Activated naive CD4-positive, alpha-beta T cell treated with anti-CD3 and anti-CD28 coated beads for 36 hours (primary cell): Measurements from ENCODE around the gene AACS. TPM values are rescaled to one million over a fixed set of nuclear protein-coding genes. Genes with fewer than 3 reads are reported as not detected.
"Not testable (repeated sequence)": the region's sequence is repeated elsewhere in the genome, so short reads cannot be mapped to it uniquely, and the experiment has no call there.

ENCODE experiments used
- CTCF ChIA-PET: fragments of 350-600 bp; sonication (Branson Sonifier 250); formaldehyde crosslinking; loops from one replicate; lab custom pipeline; 2021; ENCODE audit warnings: antibody characterized with exemption; lab: Charles Lee
- DNase-seq: peaks from one replicate; pipeline ENCODE4 v3.0.0-alpha.2; 2020
- H3K27ac Mint-ChIP-seq: one replicate; pipeline ENCODE4 v1.8.0; 2021; ENCODE audit warnings: mild to moderate bottlenecking, mixed read lengths
- H3K27me3 Mint-ChIP-seq: one replicate; pipeline ENCODE4 v1.8.0; 2021; ENCODE audit warnings: low read depth, mixed read lengths
- H3K36me3 Mint-ChIP-seq: one replicate; pipeline ENCODE4 v1.8.0; 2021; ENCODE audit warnings: low read depth, mixed read lengths
- H3K4me1 Mint-ChIP-seq: one replicate; pipeline ENCODE4 v1.8.0; 2021; ENCODE audit warnings: low read depth, mixed read lengths
- H3K4me3 Mint-ChIP-seq: one replicate; pipeline ENCODE4 v1.8.0; 2021; ENCODE audit warnings: mild to moderate bottlenecking, moderate library complexity, mixed read lengths
- H3K9me3 Mint-ChIP-seq: one replicate; pipeline ENCODE4 v1.8.0; 2021; ENCODE audit warnings: mixed read lengths
- intact Hi-C: fragments of 100-400 bp; cut with micrococcal nuclease; formaldehyde crosslinking; loops from one replicate; pipeline ENCODE4 v1.15.1; 2023
- total RNA-seq, 2 experiments: library from RNA; stranded (reverse); gene quantifications; one replicate each; pipeline ENCODE4 v1.2.3, GENCODE V29; 2021

The AACS gene
- total RNA-seq, 2 experiments from 2014 or later: 10.6 to 11.2 TPM

DNA sequence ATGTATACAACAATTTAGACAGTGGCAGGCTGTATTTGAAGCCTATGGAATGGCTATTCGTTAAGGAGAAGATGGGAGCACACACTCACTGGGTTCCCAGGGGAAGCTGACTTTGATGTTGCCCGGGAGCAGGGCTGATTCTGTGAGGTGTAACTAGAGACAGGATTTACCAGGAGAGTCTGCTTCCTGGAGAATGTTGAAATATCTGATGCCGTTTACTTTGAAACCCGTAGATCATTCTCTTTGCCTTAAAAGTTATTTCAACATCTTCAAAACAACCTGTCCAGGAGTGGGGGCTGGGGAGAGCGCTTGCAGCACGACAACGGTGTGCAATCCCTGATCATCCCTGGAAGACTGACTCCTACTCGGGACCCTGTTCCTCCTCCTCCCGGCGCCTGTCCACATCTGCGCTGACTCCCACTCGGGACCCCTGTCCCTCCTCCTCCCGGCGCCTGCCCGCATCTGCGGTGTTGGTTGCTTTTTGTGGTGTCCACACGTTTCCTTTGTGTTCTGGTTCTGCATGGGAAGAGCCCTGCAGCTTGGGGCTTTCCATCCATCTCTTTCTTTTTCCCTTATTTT, 72.6 kb downstream of the AACS start:
- no peak overlapping the region for H3K27ac Mint-ChIP-seq
- DNase-seq: no peak
- no peaks in the 10 kb centered on the region for H3K9me3 Mint-ChIP-seq
- no peaks in the 10 kb centered on the region for H3K4me1 Mint-ChIP-seq
- H3K4me3 Mint-ChIP-seq: no peak overlapping the region
- intact Hi-C loops: no loop called here
- CTCF ChIA-PET: no interaction called here
- no peaks in the 10 kb centered on the region for H3K36me3 Mint-ChIP-seq
- no peaks in the 10 kb centered on the region for H3K27me3 Mint-ChIP-seq

DNA sequence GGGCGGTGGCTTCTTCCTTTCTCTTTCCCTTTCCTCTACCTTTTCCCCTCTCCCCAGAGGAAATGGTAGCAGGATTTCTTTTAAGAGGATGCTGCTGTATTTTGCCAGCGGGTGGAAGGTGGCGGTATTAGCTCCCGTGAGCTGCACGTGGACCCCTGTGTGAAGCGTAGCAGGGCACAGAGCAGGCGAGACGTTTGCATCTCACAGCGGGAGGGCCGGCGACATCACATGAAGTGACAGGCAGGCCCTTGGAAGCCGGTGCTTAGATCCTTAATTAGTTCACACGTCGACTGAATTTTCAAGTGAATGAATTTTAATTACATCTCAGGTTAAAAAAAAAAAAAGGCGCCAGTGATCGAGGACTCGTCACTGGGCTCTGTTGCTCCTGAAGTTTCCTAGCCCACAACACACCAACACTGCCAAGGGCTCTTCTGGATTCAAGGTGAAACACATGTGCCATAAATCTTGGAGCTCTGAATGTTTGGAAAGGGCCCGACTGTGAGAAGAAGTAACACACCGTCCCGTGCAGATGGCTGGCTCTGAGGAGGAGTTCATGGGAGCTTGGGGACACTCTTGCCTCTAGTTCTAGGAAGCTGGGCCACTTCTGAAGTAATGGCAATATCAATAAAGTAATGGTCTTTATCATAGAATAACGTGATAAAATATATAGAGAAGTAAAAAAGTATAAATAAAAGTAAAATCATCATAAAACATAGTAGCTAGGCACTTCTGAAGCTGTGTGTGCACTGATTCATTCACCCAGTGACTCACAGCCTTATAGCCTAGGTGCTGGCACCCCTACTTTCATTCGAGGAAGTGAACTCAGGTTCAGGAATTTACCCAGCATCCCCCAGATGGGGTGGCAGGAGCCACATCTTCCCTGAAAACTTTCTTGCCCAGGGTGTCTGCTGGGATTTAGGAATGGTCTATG, 75.3 kb downstream of the AACS start:
- CTCF ChIA-PET: interaction anchor here (1.0 kb wide), 1 partner anchor 191 kb away, joined by 3 read pairs; no protein-coding TSS in a partner anchor
- intact Hi-C loops: no loop called here
- DNase-seq: no peak
- H3K4me3 Mint-ChIP-seq: no peak overlapping the region
- H3K27ac Mint-ChIP-seq: no peak overlapping the region
- H3K9me3 Mint-ChIP-seq: no peaks in the 10 kb centered on the region
- H3K36me3 Mint-ChIP-seq: no peaks in the 10 kb centered on the region
- no peaks in the 10 kb centered on the region for H3K27me3 Mint-ChIP-seq
- H3K4me1 Mint-ChIP-seq: no peaks in the 10 kb centered on the region

DNA sequence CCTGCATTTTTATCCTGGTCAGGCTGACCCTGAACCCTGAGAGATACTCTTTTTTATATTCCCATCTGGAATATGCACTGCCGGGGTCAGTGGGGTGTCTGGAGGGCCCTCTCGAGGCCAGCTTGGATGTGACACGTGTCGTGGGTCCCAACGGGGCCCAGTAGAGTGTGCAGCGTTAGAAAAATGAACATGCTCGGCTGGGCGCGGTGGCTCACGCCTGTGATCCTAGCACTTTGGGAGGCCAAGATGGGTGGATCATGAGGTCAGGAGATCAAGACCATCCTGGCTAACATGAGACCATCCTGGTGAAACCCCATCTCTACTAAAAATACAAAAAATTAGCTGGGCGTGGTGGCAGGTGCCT, 76.0 kb downstream of the AACS start:
- H3K4me3 Mint-ChIP-seq, H3K9me3 Mint-ChIP-seq, CTCF ChIA-PET, H3K4me1 Mint-ChIP-seq, intact Hi-C loops, DNase-seq, H3K27ac Mint-ChIP-seq, H3K27me3 Mint-ChIP-seq, H3K36me3 Mint-ChIP-seq: not testable (repeated sequence)

DNA sequence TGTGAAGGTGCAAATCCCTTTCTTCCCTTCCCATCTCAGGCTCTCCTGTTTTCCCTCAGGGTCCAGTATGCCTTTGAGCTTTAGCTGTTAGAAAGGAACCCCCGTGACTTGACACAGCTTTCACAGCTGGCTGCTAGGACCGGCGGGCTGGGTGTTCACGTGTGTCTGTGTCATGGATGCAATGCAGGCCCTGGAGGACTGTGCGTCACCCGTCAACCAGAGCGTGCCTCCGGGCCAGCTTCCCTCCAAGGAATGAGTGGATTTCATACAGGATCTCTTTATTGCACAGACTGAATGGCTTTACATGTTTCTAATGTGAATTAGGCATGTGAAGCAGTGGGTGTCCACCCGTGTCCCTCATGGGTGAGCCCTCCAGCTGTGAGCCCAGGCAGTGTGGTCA, 77.4 kb downstream of the AACS start:
- Mint-ChIP-seq H3K27ac (no peak overlapping the region), H3K27me3 (no peaks in the 10 kb centered on the region), H3K4me3 (no peak overlapping the region), H3K4me1 (no peaks in the 10 kb centered on the region), H3K36me3 (no peaks in the 10 kb centered on the region), H3K9me3 (no peaks in the 10 kb centered on the region)
- CTCF ChIA-PET: no interaction called here
- no peak for DNase-seq
- intact Hi-C loops: no loop called here

DNA sequence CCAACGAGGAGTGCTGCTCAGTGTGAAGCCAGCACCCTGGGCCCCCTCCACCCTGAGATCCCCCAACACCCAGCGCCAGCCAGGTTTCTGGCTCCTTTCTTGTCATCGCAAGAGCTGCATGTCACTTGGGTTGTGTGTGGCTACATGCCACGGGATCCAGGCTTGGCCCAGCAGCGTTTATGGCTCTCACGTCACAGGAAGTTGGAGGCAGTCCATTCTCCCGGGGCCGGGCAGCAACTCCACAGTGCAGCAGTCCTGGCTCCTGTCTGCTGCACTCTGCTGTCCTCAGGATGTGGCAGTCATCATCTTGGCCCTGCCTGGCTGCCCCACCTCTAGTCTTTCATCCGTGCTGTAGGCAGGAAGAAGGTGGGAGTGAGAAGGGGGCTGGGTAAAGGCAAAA, 78.3 kb downstream of the AACS start:
- CTCF ChIA-PET: no interaction called here
- Mint-ChIP-seq H3K9me3 (no peaks in the 10 kb centered on the region), H3K27ac (no peak overlapping the region), H3K27me3 (no peaks in the 10 kb centered on the region), H3K4me3 (no peak overlapping the region), H3K36me3 (no peaks in the 10 kb centered on the region), H3K4me1 (no peaks in the 10 kb centered on the region)
- intact Hi-C loops: no loop called here
- no peak for DNase-seq

DNA sequence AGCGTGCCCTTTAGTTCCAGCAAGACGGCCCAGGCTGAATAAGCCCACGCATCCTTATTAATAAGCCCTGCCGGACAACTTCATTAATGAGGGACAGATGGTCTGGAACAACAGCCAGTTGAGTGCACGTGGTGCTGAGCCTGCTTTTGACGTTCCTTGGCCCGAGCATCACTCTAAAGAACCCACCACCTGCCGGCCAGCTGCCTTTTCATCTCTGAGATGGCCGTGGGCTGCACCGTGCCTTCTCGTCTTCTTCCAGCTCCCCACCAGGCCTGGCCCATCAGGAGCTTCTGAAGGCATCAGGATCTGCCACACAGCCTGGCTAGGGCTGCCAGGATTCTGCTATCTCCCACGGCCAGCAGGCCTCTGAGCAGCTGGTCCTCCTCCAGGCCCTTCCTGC, 80.0 kb downstream of the AACS start:
- no peaks in the 10 kb centered on the region for H3K9me3 Mint-ChIP-seq
- CTCF ChIA-PET: no interaction called here
- no peaks in the 10 kb centered on the region for H3K4me1 Mint-ChIP-seq
- no peak for DNase-seq
- H3K36me3 Mint-ChIP-seq: no peaks in the 10 kb centered on the region
- no peak overlapping the region for H3K4me3 Mint-ChIP-seq
- H3K27me3 Mint-ChIP-seq: no peaks in the 10 kb centered on the region
- intact Hi-C loops: no loop called here
- H3K27ac Mint-ChIP-seq: no peak overlapping the region

DNA sequence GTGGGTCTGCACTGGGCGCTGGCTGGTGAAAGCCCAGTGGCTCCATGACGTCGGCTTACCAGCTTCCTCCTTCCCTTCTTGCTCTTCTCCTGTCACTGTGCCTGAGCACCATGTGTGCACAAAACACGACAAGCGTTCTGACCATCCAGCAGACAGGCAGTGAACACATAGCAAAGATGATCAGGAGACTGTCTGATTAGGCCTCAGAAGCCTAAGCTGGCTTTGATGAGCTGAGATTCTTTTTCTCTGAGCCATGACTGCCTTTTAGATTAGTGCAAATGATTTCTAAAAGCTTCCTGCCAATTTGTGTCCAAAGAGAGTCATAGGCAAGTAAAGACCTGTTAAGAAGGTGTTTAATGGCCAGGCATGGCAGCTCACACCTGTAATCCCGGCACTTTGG, 83.1 kb downstream of the AACS start:
- no peak for DNase-seq
- H3K9me3 Mint-ChIP-seq: no peaks in the 10 kb centered on the region
- intact Hi-C loops: no loop called here
- CTCF ChIA-PET: no interaction called here
- no peak overlapping the region for H3K4me3 Mint-ChIP-seq
- no peaks in the 10 kb centered on the region for H3K27me3 Mint-ChIP-seq
- no peaks in the 10 kb centered on the region for H3K4me1 Mint-ChIP-seq
- no peaks in the 10 kb centered on the region for H3K36me3 Mint-ChIP-seq
- H3K27ac Mint-ChIP-seq: no peak overlapping the region

DNA sequence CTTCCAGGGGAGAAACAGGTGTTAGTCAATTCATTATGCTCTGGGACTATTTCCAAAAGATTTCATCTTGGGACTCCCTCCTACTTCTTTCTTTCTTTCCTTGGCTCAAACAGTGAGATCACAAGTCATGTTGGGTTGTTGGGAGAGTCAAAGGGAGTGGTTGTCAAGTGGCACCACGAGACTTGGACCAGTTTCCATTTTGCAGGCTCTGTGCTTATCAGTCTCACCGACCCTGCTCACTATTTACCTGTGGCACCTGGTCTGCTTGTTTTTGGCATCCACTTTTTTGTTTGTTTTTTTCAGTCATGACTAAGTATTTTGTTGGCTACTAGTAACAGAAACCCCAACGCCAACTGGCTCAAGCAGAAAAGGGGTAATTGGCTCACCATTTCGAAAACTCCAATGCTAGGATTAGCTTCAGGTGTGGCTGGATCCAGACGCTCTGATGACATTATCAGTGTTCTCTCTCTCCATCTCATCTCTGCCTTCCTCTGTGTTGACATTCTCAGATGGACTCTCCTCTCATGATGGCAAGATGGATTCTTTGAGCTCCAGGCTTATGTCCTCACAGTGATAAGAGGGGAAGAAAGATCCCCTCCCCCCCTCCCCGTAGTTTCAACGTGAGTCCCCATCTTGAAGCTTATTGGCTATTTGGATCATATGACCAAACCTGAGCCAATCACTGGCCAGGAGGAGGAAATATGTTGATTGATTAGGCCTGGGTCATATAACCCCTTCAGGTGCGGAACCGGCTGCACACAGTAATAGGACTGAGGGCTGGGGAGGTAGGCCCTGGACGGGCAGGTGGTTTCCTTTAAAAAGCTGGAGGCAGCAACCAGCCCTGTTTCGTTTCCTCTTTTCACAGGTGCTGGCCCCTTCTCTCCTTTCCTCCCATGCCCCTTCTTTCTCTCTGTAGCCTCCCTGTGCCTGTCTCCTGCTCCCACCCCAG, 84.2 kb downstream of the AACS start:
- CTCF ChIA-PET: no interaction called here
- intact Hi-C loops: no loop called here

DNA sequence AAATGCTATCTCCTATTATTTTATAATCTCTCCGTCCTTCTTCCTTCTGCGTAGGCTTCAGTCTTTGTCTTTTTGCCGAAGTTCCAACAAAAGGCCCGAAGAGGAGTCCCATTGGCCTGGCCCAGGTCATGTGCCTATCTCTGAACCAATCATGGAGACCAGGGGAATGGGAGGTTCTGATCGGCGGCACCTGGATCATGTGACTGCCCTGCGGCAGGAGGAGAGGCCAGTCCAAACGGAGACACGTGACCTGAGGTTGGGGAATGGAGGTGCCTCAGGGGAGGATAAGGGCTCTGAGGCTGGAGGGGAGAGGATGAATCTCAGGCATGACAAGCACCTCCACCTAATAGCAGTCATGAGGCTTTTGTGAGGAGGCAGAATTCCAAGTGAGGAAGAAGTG, 86.0 kb downstream of the AACS start:
- Mint-ChIP-seq H3K9me3 (no peaks in the 10 kb centered on the region), H3K27me3 (no peaks in the 10 kb centered on the region), H3K4me3 (no peak overlapping the region), H3K36me3 (no peaks in the 10 kb centered on the region), H3K27ac (no peak overlapping the region), H3K4me1 (no peaks in the 10 kb centered on the region)
- intact Hi-C loops: no loop called here
- DNase-seq: no peak
- CTCF ChIA-PET: no interaction called here

More for the DNA sequence above, 84.2 kb downstream of the AACS start:
- Mint-ChIP-seq H3K27ac (no peak overlapping the region), H3K36me3 (no peaks in the 10 kb centered on the region), H3K4me3 (no peak overlapping the region), H3K4me1 (no peaks in the 10 kb centered on the region), H3K27me3 (no peaks in the 10 kb centered on the region), H3K9me3 (no peaks in the 10 kb centered on the region)
- DNase-seq: no peak

DNA sequence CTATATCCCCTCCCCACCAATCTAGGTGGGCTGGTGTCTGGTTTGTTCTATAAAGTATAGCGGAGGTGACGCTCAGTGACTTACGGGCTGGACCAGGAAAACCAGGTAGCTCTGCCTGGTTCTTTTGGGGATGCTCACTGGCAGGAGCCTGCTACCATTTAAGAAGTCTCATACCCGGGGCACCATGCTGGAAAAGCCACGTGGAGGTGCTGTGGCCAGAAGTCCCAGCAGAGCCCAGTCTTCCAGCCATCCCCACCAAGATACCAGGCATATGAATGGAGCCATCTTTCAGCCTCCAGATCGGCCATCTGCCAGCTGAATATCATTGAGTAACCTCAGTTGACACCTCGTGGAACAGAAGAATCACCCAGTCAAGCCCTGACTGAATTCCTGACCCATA, 87.2 kb downstream of the AACS start:
- H3K4me1 Mint-ChIP-seq: no peaks in the 10 kb centered on the region
- H3K27me3 Mint-ChIP-seq: no peaks in the 10 kb centered on the region
- H3K4me3 Mint-ChIP-seq: no peak overlapping the region
- H3K27ac Mint-ChIP-seq: no peak overlapping the region
- CTCF ChIA-PET: interaction anchor here (1.2 kb wide), 1 partner anchor 30 kb away, joined by 3 read pairs; no protein-coding TSS in a partner anchor
- no peak for DNase-seq
- H3K9me3 Mint-ChIP-seq: no peaks in the 10 kb centered on the region
- no peaks in the 10 kb centered on the region for H3K36me3 Mint-ChIP-seq
- intact Hi-C loops: no loop called here

DNA sequence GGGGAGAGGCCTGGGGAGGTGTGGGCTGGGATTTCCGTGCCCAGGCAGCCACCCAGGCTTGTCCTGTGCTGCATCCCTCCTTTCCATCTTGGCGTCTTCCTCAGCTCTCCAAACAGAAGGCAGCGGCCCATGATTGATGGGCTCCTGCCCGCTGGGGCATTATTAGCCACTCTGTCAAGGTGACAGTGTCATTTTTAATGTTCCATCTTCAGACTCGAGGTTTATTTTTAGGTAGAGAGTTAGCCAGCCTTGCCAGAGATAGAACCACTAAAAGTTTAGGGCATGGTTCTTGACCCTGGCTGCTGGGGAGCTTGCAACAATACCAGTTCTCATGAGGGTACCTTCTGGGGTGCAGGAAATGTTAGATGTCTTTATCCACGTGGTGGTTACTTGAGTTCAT, 90.1 kb downstream of the AACS start:
- no peaks in the 10 kb centered on the region for H3K4me1 Mint-ChIP-seq
- CTCF ChIA-PET: no interaction called here
- intact Hi-C loops: no loop called here
- H3K4me3 Mint-ChIP-seq: no peak overlapping the region
- no peak overlapping the region for H3K27ac Mint-ChIP-seq
- DNase-seq: no peak
- no peaks in the 10 kb centered on the region for H3K27me3 Mint-ChIP-seq
- H3K36me3 Mint-ChIP-seq: no peaks in the 10 kb centered on the region
- peaks cover 3% of the 10 kb centered on the region for H3K9me3 Mint-ChIP-seq

DNA sequence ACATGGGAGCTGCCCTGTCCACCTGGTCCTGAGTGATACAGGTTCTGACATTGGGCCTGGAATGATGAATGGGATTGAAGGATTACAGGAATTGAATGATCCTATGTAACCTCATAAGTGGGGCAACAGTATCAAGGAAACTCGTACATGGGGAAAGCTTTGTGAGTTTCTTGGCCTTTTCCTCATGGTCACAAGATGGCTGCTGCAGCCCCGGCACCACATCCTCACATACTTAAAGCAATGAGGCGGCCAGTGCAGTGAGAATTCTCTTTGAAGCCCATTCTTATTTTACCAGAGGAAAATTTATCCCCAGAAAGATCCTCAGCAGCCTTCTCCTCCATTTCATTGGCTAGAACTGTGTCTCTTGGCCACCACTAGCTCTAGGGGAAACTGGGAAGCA, 91.9 kb downstream of the AACS start:
- Mint-ChIP-seq H3K27me3 (no peaks in the 10 kb centered on the region), H3K4me1 (no peaks in the 10 kb centered on the region), H3K36me3 (no peaks in the 10 kb centered on the region), H3K27ac (no peak overlapping the region), H3K9me3 (peaks cover 3% of the 10 kb centered on the region), H3K4me3 (no peak overlapping the region)
- intact Hi-C loops: no loop called here
- CTCF ChIA-PET: no interaction called here
- DNase-seq: no peak
